ENCODE data around the gene SYNGR3. TPM values are rescaled to one million over a fixed set of nuclear protein-coding genes. Genes with fewer than 3 reads are reported as not detected.

Gene SYNGR3
- total and polyA plus RNA-seq, 8 donors = 0.21 to 0.93 (median 0.33) TPM

DNA sequence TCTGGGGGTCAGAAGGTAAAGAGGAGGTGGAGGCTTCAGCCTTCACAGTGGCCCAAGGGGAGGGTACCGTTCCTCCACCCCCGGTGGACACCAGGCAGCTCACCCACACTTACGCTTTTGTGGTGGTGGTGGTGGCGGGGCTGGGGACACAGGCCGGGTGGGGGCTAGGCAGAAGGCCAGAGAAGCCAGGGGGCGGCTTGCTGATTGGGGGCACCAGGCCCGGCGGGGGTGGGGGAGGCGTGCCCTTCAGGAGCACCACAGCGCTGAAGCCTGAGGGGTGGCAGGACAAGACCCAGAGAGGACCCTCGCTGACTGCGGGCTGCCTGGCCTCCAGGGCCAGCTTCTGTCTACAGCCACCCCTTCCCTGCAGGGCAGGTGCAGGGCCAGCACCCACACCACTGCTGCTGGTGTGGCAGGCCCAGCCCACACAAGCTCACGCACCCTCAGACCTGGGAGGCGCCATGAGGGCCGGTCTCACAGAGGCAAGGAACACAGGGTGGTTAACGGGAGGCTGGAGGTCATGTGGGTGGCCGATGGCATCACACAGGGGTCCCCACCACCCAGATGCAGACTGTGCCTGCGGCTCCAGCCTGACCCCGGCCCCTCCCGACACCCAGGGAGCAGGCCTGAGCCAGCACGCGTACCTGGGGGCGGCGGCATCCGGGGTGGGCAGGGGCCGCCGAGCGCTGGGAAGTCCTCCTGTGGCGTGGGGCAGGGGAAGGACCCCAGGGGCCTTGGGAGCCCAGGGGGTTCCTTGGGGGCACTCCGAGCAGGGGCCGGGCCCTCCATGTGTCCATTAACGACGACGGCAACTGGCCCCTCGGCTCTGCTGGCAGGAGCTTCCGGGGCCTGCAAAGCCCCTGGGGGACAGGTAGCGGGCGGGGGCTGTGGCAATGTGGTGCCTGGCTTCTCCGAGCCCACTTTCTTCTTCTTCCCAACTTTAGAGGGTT, 9.4 kb downstream of the SYNGR3 start:
- TF ChIP-seq, protein P1, sequence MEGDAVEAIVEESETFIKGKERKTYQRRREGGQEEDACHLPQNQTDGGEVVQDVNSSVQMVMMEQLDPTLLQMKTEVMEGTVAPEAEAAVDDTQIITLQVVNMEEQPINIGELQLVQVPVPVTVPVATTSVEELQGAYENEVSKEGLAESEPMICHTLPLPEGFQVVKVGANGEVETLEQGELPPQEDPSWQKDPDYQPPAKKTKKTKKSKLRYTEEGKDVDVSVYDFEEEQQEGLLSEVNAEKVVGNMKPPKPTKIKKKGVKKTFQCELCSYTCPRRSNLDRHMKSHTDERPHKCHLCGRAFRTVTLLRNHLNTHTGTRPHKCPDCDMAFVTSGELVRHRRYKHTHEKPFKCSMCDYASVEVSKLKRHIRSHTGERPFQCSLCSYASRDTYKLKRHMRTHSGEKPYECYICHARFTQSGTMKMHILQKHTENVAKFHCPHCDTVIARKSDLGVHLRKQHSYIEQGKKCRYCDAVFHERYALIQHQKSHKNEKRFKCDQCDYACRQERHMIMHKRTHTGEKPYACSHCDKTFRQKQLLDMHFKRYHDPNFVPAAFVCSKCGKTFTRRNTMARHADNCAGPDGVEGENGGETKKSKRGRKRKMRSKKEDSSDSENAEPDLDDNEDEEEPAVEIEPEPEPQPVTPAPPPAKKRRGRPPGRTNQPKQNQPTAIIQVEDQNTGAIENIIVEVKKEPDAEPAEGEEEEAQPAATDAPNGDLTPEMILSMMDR (IDR thresholded peaks at IDR 0.05) = no peak
- peaks cover 4 to 10% of the 10 kb centered on the region in 2 donors for H3K4me1 ChIP-seq
- H3K4me3 ChIP-seq = no peak overlapping the region
- H3K36me3 ChIP-seq = peaks cover 0 to 67% of the 10 kb centered on the region in 2 donors
- no peaks in the 10 kb centered on the region for H3K9me3 ChIP-seq
- no peaks in the 10 kb centered on the region for H3K27me3 ChIP-seq
- H3K27ac ChIP-seq = no peak overlapping the region
- no peak for ATAC-seq
- DNase-seq = peak in 1 of 4 donors; percentile 71
- intact Hi-C loops (cut with DNase I) = no loop called here

DNA sequence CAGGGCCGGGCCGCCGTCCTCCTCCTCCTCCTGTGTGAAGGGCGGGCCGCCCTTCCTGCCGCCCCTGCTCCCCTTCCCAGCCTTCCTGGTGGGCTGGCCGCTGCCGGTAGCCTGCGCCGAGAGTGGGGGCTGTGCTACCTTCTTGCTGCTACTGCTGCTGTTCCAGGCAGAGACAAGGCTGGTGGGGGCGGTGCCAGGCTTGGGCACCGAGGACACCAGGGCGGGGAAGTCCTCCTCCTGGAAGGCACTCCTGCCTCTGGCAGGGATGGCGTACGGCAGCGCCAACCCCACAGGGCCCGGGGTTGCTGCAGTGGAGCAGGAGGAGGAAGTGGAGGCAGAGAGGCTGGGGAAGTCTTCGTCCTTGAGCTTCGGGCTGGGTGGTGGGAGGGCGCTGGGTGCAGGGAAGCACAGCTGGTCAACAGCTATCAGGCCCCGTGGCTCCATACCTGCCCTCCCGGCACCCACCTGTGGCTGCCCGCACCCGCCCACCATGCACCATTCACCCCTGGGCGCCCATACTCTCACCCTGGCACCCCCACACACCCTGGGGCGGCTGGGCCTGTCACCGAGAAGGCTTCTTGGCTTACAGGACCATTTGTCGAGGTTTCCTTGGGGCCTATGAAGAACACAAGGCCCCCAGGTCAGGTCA, 10.2 kb downstream of the SYNGR3 start:
- TF ChIP-seq, protein P1 (IDR thresholded peaks at IDR 0.05) = no peak
- no peak overlapping the region for H3K4me3 ChIP-seq
- no peaks in the 10 kb centered on the region for H3K9me3 ChIP-seq
- DNase-seq (no peak), ATAC-seq (no peak)
- no peaks in the 10 kb centered on the region for H3K27me3 ChIP-seq
- intact Hi-C loops (cut with DNase I) = no loop called here
- H3K27ac ChIP-seq = no peak overlapping the region
- H3K4me1 ChIP-seq = peaks cover 8 to 18% of the 10 kb centered on the region in 2 donors
- H3K36me3 ChIP-seq = peaks cover 0 to 67% of the 10 kb centered on the region in 2 donors

DNA sequence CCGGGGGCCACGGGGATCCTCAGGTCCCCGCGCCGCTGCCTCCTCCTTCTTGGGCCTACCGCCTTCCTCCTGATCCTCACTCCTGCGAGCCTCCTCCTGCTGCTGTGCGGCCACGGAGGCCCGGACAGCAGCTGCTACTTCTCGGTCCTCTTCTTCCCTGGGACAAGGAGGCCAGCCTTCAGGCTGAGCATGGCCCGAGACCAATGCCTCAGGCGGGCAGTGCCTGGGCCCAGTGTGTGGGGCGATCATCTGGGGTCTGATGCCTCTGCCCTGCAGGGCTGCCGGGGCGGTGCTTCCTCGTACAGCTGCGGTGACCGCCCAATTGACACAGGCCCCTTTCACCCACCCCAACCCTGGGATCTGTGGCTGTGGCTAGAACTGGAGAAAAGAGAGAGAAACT, 11.3 kb downstream of the SYNGR3 start:
- intact Hi-C loops (cut with DNase I) = no loop called here

DNA sequence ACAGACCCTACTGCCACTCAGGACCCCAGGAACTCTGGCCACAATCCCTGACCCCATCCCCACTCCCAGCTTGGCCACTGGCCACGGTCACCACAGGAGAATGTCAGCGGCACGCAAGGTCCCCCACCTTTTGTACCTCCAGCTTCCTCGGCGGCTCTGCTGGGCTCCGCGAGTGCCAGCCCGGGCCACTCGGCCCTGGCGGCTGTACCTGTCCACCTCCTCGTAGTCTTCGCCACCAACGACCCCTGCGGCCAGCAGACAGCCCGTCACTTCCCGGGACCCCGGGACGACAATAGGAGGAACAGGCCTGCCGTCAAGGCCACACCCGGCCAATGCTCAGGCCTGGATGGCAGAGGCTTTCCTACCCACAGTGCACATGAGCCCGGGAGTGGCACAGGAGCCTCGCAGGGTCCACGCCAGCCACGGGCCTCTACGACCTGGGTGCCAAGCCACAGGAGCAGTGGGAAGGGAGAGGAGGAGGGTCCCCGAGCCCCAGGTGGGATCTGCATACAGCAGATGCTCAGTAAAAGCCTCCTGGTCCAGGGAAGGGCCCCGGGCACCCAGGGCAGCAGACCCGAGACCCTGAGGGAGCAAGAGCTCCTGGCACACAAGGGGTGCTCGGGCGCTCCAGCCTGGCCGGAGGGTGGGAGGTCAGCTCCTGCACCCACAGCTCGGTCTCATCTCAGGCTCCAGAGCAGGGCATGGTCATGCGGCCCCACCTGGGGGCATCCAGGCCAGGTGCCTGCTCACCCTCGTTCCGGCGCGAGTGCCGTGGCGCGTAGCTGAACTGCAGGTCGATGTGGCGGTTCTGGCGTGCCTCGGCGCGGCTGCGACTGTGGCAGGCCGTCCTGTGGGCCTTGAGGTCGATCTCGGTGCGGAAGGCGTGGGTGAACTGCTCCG, 11.9 kb downstream of the SYNGR3 start:
- Histone ChIP-seq H3K36me3 (peaks cover 0 to 67% of the 10 kb centered on the region in 2 donors), H3K27ac (no peak overlapping the region), H3K4me3 (no peak overlapping the region), H3K9me3 (no peaks in the 10 kb centered on the region), H3K27me3 (no peaks in the 10 kb centered on the region), H3K4me1 (peaks cover 14 to 34% of the 10 kb centered on the region in 2 donors)
- DNase-seq = peak in 1 of 4 donors; percentile 80
- TF ChIP-seq, protein P1 (IDR thresholded peaks at IDR 0.05) = no peak
- ATAC-seq = no peak
- intact Hi-C loops (cut with DNase I) = no loop called here

More for the DNA sequence above, 11.3 kb downstream of the SYNGR3 start:
- ATAC-seq (no peak), DNase-seq (peak in 1 of 4 donors; percentile 69)
- TF ChIP-seq, protein P1 (IDR thresholded peaks at IDR 0.05) = no peak
- peaks cover 0 to 67% of the 10 kb centered on the region in 2 donors for H3K36me3 ChIP-seq
- no peaks in the 10 kb centered on the region for H3K27me3 ChIP-seq
- H3K4me3 ChIP-seq = no peak overlapping the region
- H3K27ac ChIP-seq = no peak overlapping the region
- H3K9me3 ChIP-seq = no peaks in the 10 kb centered on the region
- H3K4me1 ChIP-seq = peaks cover 14 to 29% of the 10 kb centered on the region in 2 donors

Measured in left lung (tissue), 10 donors.